ENCODE measurements around the gene ZFAND5. TPM values are rescaled to one million over a fixed set of nuclear protein-coding genes. Genes with fewer than 3 reads are reported as not detected.

ZFAND5 gene
- 100 to 1,000 TPM; 143 to 288 TPM for total RNA-seq

GRCh38 chr9:72364679-72365524 is at the start of gene ZFAND5:
ZFAND5 (minus strand) TSS chr9:72365208; CDS start chr9:72360778, 4,430 bp downstream.
- Histone ChIP-seq H3K9me3 (no peaks in the 10 kb centered on the region), H3K4me3 (peak within 1 kb of the TSS; percentile 84 to 98), H3K4me1 (replicated peaks) (no peaks in the 10 kb centered on the region), H3K27me3 (replicated peaks; ENCODE audit: insufficient read depth) (no peaks in the 10 kb centered on the region), H3K27ac (peak within 1 kb of the TSS; percentile 100), H3K36me3 (no peaks in the 10 kb centered on the region)
- DNase-seq (ENCODE audit: low spot score) = peak; percentile 99
- under 1% methylated on average over 94 of the region's 110 CpGs for WGBS
- intact Hi-C loops (cut with DNase I) = loop anchor here (5.0 kb wide), 1 partner anchor 68 kb away; no protein-coding TSS in a partner anchor
- TF ChIP-seq POLR2A (IDR thresholded peaks at IDR 0.05) (peak; percentile 100), CTCF (IDR thresholded peaks at IDR 0.05) (peak in 2 of 4 experiments; percentile 22 to 38), POLR2AphosphoS5 (IDR thresholded peaks at IDR 0.05) (peak; percentile 94)

GRCh38 chr9:72412483-72413040 is 47.6 kb upstream of the ZFAND5 start:
- Histone ChIP-seq H3K27ac (no peak overlapping the region), H3K4me1 (replicated peaks) (no peaks in the 10 kb centered on the region), H3K27me3 (replicated peaks; ENCODE audit: insufficient read depth) (no peaks in the 10 kb centered on the region), H3K9me3 (no peaks in the 10 kb centered on the region), H3K36me3 (no peaks in the 10 kb centered on the region), H3K4me3 (no peak overlapping the region)
- no peak for TF ChIP-seq CTCF (IDR thresholded peaks at IDR 0.05)
- no peak for TF ChIP-seq POLR2AphosphoS5 (IDR thresholded peaks at IDR 0.05)
- TF ChIP-seq POLR2A (IDR thresholded peaks at IDR 0.05) = no peak
- WGBS = 98% methylated on average over 2 of the region's 2 CpGs
- intact Hi-C loops (cut with DNase I) = no loop called here
- no peak for DNase-seq (ENCODE audit: low spot score)

- 91% methylated on average over 1 of the region's 1 CpG for WGBS
- H3K27me3 ChIP-seq (replicated peaks; ENCODE audit: insufficient read depth) = no peaks in the 10 kb centered on the region
- H3K4me1 ChIP-seq (replicated peaks) = no peaks in the 10 kb centered on the region
- no peak overlapping the region for H3K27ac ChIP-seq
- H3K36me3 ChIP-seq = no peaks in the 10 kb centered on the region
- no peak overlapping the region for H3K4me3 ChIP-seq
- intact Hi-C loops (cut with DNase I) = no loop called here
- no peak for TF ChIP-seq POLR2AphosphoS5 (IDR thresholded peaks at IDR 0.05)
- TF ChIP-seq POLR2A (IDR thresholded peaks at IDR 0.05) = no peak
- no peak for TF ChIP-seq CTCF (IDR thresholded peaks at IDR 0.05)
- H3K9me3 ChIP-seq = no peaks in the 10 kb centered on the region
- DNase-seq (ENCODE audit: low spot score) = no peak
Measured at GRCh38 chr9:72410214-72410613, 45.2 kb upstream of the ZFAND5 start.

- Histone ChIP-seq H3K36me3 (no peaks in the 10 kb centered on the region), H3K4me1 (replicated peaks) (no peaks in the 10 kb centered on the region), H3K9me3 (no peaks in the 10 kb centered on the region), H3K27me3 (replicated peaks; ENCODE audit: insufficient read depth) (no peaks in the 10 kb centered on the region), H3K27ac (no peak overlapping the region), H3K4me3 (no peak overlapping the region)
- TF ChIP-seq CTCF (IDR thresholded peaks at IDR 0.05) = no peak
- WGBS = 34% methylated on average over 2 of the region's 2 CpGs
- no peak for DNase-seq (ENCODE audit: low spot score)
- intact Hi-C loops (cut with DNase I) = no loop called here
Measured at GRCh38 chr9:72407114-72407513, 42.1 kb upstream of the ZFAND5 start.

Data from prostate gland (tissue), 2 donors.